ENCODE measurements around the gene SANBR.

DNA sequence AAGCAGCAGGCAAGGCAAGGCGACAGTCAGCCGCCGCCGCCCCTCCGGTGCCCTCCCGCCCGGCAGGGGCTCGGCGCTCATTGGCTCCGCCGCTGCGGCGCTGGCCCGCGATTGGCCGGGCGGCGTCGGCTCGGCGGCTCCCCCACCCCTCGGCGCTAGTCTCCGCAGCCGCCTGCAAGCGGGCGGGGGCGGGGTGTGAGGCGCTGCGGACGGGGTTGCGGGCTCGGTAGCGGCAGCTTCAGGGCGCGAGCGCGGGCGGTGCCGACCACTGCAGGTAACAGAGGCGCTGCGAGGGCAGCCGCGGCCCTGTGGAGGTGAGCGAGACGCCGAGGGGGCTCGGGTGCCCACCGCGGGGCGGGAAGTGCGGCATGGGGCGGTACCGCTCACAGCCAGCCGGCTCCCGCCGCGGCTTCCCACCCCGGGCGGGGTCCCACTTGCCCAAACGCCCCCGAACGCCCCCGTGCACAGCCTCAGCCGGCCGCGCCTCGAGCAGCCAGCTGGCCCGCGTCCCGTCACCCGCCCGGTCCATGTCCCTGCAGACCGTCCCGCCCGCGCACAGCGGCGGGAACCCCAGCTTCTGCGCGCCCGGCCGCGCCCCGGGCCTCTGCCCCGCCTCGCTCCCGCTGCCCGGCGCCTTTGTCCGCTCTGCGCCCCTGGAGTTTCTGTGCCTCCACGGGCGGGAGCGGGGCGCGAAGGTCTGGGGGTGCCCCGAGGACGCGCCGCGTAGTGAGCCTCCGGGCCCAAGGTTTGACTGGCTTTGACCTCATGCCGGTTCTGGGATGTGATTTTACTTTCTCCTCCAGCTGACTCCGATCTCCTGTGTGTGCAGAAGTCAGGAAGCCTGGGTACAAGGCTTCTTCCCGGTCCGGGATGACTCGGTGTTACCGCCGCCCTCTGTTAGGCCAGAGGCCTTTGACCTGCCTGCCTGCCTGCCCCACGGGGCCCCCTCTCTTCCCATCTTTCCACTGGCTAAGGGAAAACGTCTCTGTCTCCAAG, at the start of gene SANBR:
- TF ChIP-seq, protein P1, sequence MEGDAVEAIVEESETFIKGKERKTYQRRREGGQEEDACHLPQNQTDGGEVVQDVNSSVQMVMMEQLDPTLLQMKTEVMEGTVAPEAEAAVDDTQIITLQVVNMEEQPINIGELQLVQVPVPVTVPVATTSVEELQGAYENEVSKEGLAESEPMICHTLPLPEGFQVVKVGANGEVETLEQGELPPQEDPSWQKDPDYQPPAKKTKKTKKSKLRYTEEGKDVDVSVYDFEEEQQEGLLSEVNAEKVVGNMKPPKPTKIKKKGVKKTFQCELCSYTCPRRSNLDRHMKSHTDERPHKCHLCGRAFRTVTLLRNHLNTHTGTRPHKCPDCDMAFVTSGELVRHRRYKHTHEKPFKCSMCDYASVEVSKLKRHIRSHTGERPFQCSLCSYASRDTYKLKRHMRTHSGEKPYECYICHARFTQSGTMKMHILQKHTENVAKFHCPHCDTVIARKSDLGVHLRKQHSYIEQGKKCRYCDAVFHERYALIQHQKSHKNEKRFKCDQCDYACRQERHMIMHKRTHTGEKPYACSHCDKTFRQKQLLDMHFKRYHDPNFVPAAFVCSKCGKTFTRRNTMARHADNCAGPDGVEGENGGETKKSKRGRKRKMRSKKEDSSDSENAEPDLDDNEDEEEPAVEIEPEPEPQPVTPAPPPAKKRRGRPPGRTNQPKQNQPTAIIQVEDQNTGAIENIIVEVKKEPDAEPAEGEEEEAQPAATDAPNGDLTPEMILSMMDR (IDR thresholded peaks at IDR 0.05) = peak in 2 of 7 experiments; percentile 12 to 23
- TF ChIP-seq POLR2A (IDR thresholded peaks at IDR 0.05) = peak; percentile 42 to 52 (median 48)
